SH-SY5Y (cell line): Measurements from ENCODE around the gene CAMTA1.

Experiments used
- GATA2 ChIP-seq: IDR thresholded peaks from 2 replicates; pipeline ENCODE4 v1.6.1; 2011; ENCODE audit warnings: mild to moderate bottlenecking, low read depth, low read length
- GATA3 ChIP-seq: IDR thresholded peaks from 2 replicates; pipeline ENCODE4 v1.6.1; 2011; ENCODE audit warnings: low read depth, mild to moderate bottlenecking, low read length, moderate library complexity

DNA sequence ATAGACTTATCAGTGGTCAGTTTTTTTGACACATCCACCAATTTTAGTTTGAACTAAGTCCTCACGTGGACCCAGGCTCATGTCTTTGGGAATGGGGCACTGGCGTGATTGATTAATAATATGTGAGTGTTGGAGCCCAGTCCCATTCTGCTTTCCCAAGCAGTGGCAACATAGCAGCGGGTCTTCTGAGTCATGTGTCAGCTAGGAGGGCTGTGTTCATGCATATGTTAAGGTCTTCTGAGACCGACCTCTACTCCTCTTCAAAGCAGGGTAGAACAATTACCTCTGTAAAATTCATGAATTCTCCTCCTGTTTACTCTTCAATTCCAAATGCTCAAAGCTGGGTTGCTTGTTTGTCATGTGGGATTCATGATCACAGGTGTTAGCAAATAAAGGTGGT lies 291.3 kb downstream of the CAMTA1 start:
- TF ChIP-seq GATA2, result no peak
- no peak for TF ChIP-seq GATA3
